Keratinocyte (primary cell): ENCODE data around the gene MAML1.

Experiments used
- CTCF ChIP-seq, 3 experiments: IDR thresholded peaks in 1 of 3; conservative IDR thresholded peaks in 1 of 3; optimal IDR thresholded peaks in 1 of 3; 2 replicates in 2 of 3; 3 replicates in 1 of 3; pipeline versions ENCODE3 to v1.5.1; 2011; ENCODE audit warnings: low read length in 3 of 3, mild to moderate bottlenecking in 3 of 3, moderate library complexity in 2 of 3, control low read depth in 1 of 3, inconsistent platforms in 1 of 3; ENCODE audit not compliant: insufficient read depth in 2 of 3; ENCODE audit errors: extremely low read depth in 1 of 3
- EZH2 ChIP-seq: IDR thresholded peaks from one replicate; pipeline ENCODE4 v1.6.1; 2012; ENCODE audit warnings: inconsistent platforms, mild to moderate bottlenecking, low read length, moderate library complexity

GRCh38 chr5:179823937-179824744 lies 91.5 kb downstream of the MAML1 start:
- TF ChIP-seq EZH2 (no peak), CTCF (optimal IDR thresholded peaks at IDR 0.05 in 1 of 3, IDR thresholded peaks at IDR 0.05 in 1 of 3, conservative IDR thresholded peaks at IDR 0.05 in 1 of 3; ENCODE audit: extremely low read depth in 1 of 3, insufficient read depth in 2 of 3, low read length in 3 of 3) (no peak)
